GM18511 (cell line): ENCODE measurements around the gene NADK.
A peak's percentile ranks its signal among the peaks of the same experiment; 100 is the strongest.
"Not testable (repeated sequence)": the region's sequence is repeated elsewhere in the genome, so short reads cannot be mapped to it uniquely, and the experiment has no call there.

Source experiments
- ATAC-seq: cut with Tn5 transposase; IDR thresholded peaks from one replicate; pipeline ENCODE4 v1.9.1; 2021; ENCODE audit warnings: mild to moderate bottlenecking, moderate library complexity; ENCODE audit not compliant: unreplicated experiment

The NADK gene

GRCh38 chr1:1752190-1752589 is 26.1 kb downstream of the NADK start:
- ATAC-seq, result no peak

GRCh38 chr1:1749941-1750340 is 28.3 kb downstream of the NADK start:
- not testable (repeated sequence) for ATAC-seq

GRCh38 chr1:1748686-1749321 is 29.5 kb downstream of the NADK start:
- ATAC-seq, result no peak

- ATAC-seq, result peak; percentile 88
Measured at GRCh38 chr1:1746566-1746909, 31.7 kb downstream of the NADK start.

GRCh38 chr1:1745651-1746565 is 32.4 kb downstream of the NADK start:
- peak; percentile 62 for ATAC-seq

- not testable (repeated sequence) for ATAC-seq
Measured at GRCh38 chr1:1742529-1742928, 35.7 kb downstream of the NADK start.

GRCh38 chr1:1741013-1741412 is 37.3 kb downstream of the NADK start:
- not testable (repeated sequence) for ATAC-seq

GRCh38 chr1:1738799-1739337 is 39.4 kb downstream of the NADK start:
- not testable (repeated sequence) for ATAC-seq

- ATAC-seq, result not testable (repeated sequence)
Measured at GRCh38 chr1:1737675-1738590, 40.3 kb downstream of the NADK start.

- ATAC-seq, result no peak
Measured at GRCh38 chr1:1732381-1732780, 45.9 kb downstream of the NADK start.

- ATAC-seq, result no peak
Measured at GRCh38 chr1:1730870-1731269, 47.4 kb downstream of the NADK start.

GRCh38 chr1:1730230-1730629 is 48.0 kb downstream of the NADK start:
- not testable (repeated sequence) for ATAC-seq

- not testable (repeated sequence) for ATAC-seq
Measured at GRCh38 chr1:1729116-1729816, 49.0 kb downstream of the NADK start.

GRCh38 chr1:1728308-1729005 is 49.8 kb downstream of the NADK start:
- ATAC-seq, result not testable (repeated sequence)

GRCh38 chr1:1727131-1727651 is 51.1 kb downstream of the NADK start:
- ATAC-seq, result not testable (repeated sequence)

- ATAC-seq, result not testable (repeated sequence)
Measured at GRCh38 chr1:1726088-1726487, 52.2 kb downstream of the NADK start.

GRCh38 chr1:1724035-1724864 is 54.0 kb downstream of the NADK start, which contains the start of gene CDK11A:
Gene CDK11A, minus strand, starts transcription at chr1:1724357. Its CDS starts 1,539 bp downstream, at chr1:1722818.
- ATAC-seq, result peak; percentile 94

GRCh38 chr1:1721201-1721600 is 57.1 kb downstream of the NADK start:
- ATAC-seq, result no peak
